Measurements from ENCODE around the gene CERS6.
"Not testable (repeated sequence)": the region's sequence is repeated elsewhere in the genome, so short reads cannot be mapped to it uniquely, and the experiment has no call there.

The CERS6 gene

GRCh38 chr2:168641636-168642035 is 185.6 kb downstream of the CERS6 start:
- no peak for DNase-seq (ENCODE audit: low spot score)

- no peak for DNase-seq (ENCODE audit: low spot score)
Measured at GRCh38 chr2:168642873-168643272, 186.8 kb downstream of the CERS6 start.

- DNase-seq (ENCODE audit: low spot score): no peak
Measured at GRCh38 chr2:168643979-168644378, 187.9 kb downstream of the CERS6 start.

- no peak for DNase-seq (ENCODE audit: low spot score)
Measured at GRCh38 chr2:168645696-168646338, 189.7 kb downstream of the CERS6 start.

GRCh38 chr2:168649105-168649504 is 193.0 kb downstream of the CERS6 start:
- peak; percentile 44 for DNase-seq (ENCODE audit: low spot score)

- no peak for DNase-seq (ENCODE audit: low spot score)
Measured at GRCh38 chr2:168649562-168649961, 193.5 kb downstream of the CERS6 start.

GRCh38 chr2:168650139-168650538 is 194.1 kb downstream of the CERS6 start:
- DNase-seq (ENCODE audit: low spot score): no peak

- DNase-seq (ENCODE audit: low spot score): no peak
Measured at GRCh38 chr2:168650781-168651180, 194.7 kb downstream of the CERS6 start.

DNA sequence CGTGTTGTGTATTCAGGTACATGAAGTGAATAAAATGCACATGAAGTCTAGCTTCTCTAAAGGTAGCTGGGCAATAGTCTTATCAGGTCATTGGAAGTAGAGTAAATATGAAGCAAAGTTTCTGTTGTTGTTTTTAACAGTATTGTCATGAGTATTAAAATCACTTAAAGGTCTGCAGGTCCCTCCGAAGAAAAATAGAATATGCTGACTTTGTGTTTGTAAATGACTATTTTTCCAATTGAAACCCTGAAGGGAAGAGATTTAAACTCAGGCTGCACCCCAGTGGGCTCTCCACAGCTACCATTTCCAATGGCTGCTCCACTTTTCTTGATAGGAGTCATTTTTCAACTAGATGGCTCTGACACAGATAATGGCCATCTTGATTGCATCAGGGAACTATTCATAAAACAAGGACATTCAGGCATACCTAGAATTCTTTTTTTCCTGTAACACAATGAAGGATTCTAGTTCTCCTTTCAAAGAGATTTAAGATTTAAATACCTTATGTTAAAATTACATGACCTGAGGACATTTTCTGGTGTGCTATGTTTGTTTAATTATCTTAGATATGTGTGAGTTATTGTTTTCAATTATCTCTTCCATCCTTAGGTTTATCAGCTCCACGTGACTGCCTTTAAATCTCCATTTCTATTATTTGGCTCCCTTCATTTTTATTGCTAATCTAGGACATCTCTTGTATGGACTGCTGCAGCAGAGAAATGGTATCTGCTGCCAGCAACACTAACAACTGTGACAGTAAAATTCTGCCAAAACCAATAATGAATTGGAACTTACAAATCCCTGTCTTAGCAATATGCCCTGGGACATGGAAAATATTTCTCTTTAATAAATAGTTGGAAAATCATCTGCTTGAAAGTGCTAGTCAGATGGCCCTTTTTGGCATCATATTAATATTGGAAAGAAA is 197.2 kb downstream of the CERS6 start:
- no peak for DNase-seq (ENCODE audit: low spot score)

DNA sequence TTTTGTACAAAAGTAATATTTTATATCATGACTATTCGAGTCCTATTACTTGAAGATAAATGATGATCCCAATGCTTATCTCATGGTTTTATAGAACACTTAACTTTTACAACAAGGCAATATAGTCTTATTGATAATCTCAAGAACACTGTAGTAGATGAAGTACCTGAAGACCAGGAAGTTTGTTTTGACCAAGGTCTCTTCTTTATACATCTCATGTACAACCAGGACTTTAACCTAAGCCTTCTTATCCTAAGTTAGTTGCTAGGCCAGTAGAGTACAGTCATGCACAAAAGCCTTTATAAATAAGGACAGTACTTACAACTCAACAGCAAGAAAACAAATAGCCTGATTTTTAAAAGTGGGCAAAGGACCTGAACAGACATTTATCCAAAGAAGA is 198.6 kb downstream of the CERS6 start:
- DNase-seq (ENCODE audit: low spot score): no peak

GRCh38 chr2:168655207-168655606 is 199.1 kb downstream of the CERS6 start:
- no peak for DNase-seq (ENCODE audit: low spot score)

GRCh38 chr2:168657378-168657777 is 201.3 kb downstream of the CERS6 start:
- DNase-seq (ENCODE audit: low spot score): not testable (repeated sequence)

- no peak for DNase-seq (ENCODE audit: low spot score)
Measured at GRCh38 chr2:168658706-168659105, 202.6 kb downstream of the CERS6 start.

DNA sequence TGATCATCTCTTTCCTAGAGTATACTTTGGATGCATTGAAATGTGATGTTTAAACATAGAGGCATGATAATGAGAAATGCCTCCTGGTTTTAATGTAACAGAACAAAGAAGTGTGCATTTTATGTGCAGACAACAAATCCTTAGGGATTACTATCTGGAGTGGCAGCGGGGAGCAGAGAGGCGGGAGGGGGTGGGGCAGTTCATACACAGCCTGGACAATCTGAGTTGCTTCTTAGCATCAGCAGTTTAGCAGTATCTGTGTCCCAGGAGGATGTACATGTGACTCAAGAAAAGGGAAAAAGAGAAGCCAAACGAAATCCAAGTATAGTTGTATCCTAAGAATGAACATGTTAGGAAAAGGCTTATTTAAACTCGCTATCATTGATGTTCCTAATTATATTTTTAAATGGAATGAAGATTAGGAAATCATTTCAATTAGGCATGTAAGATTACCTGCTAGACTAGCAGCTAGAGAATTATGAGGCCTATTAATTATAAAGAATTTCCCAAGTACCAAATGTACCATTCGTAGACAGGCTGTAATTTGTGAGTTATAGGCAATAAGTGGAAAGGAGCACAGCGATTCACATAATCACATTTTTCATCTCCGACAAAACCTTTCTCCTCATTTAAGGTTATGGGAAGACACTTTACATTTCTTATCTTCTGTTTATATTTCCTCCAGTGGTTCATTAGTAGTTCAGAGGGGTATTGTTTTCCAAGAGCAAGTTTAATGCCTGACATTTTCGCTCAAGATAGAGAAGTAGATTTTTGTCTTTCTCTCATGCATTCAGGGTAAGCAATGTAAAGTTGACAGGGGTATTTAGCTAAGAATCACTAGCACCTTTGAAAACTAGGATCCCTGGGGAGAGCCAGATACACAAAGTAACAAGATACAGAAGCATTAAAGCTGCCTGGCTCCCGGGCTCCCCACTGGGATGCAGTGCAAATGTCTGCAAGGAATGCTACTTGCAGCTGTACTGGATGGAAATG is 205.1 kb downstream of the CERS6 start:
- DNase-seq (ENCODE audit: low spot score): no peak

GRCh38 chr2:168661863-168662256 is 205.8 kb downstream of the CERS6 start:
- no peak for DNase-seq (ENCODE audit: low spot score)

DNA sequence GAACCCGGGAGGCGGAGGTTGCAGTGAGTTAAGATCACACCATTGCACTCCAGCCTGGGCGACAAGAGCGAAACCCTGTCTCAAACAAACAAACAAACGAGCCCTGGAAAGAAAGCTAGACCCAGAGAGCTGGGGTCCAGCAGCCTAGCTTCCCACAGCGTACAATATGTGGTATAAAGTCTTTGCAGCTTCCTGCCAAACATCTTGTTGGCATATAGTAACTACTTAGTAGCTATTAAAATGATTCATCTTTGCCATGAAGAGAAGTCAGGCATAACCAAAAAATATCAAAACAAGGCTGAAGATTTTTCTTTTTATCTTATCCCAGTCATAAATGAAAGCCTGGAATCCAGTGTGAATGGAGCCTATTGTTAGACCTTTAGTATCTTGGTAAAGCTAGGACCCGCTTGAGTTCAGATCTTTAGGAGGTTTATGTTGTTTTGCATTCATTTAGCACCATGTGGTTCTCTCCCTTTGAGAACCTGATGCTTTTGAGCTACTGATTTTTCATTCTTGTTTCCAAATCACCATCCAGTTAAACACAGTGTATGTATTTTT is 206.7 kb downstream of the CERS6 start:
- DNase-seq (ENCODE audit: low spot score): no peak

DNA sequence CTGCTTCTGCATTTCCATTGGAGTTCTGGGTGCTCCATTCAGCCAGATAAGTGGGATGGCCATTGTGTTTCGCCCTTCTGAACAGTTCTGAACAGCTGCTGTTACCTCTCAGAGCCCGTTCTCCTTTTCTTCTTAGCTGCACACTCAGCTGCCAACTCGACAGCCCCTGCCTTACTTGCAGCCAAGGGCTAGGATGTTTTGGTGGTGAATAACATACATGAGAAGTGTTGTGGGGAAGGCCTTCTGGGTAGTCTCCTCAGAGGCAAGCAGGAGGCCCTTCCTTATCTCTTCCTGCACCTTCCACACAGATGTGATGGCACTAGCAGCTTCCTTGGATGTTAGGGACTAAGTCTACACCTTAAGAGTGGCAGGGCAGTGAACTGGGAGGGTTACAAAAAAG is 207.9 kb downstream of the CERS6 start:
- no peak for DNase-seq (ENCODE audit: low spot score)

GRCh38 chr2:168664715-168665114 is 208.6 kb downstream of the CERS6 start:
- DNase-seq (ENCODE audit: low spot score): not testable (repeated sequence)

- DNase-seq (ENCODE audit: low spot score): no peak
Measured at GRCh38 chr2:168666339-168666738, 210.3 kb downstream of the CERS6 start.

GRCh38 chr2:168667156-168667555 is 211.1 kb downstream of the CERS6 start:
- DNase-seq (ENCODE audit: low spot score): no peak

DNA sequence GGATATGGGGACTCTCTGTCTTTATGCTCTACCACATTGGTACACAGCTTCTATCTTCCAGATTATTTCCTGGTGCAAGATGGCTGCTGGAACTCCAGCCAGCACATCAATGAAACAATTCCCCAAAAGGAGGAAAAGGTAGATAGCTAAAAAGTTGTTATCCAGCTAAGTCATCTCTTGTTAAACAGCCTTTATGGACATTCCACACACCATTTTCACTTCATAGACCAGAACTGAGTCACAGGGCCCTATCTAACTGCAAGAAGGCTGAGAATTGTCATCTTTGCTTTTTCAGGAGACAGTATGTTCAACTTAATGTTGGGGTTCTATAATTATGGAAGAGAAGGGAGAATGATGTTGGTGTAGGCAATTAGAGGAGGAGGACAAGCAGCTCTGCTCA is 213.1 kb downstream of the CERS6 start:
- no peak for DNase-seq (ENCODE audit: low spot score)

DNA sequence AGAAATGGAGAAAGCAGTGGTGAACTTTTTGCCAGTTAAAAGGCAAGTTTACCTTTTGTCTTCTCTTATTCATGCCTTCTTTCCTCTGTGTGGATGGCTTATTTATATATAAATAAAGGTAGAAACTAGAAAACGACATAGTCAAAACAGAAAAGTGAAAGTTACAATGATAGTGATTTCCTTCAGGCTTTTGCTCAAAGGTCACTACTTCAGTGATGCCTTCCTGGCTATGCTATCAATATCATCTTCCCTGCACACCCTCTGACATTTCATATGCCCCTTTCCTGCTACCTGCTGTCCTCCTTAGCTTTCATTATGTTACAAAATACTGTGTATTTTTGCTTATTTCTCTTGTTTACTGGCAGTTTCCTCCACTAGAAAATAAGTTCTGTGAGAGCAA is 214.4 kb downstream of the CERS6 start:
- no peak for DNase-seq (ENCODE audit: low spot score)
